Breast epithelium (tissue), 3 donors: ENCODE results near the gene FMNL2.

ENCODE experiments used
- POLR2A ChIP-seq: fragments of 450-650 bp; IDR thresholded peaks from one replicate; pipeline ENCODE4 v1.6.1; 2016; ENCODE audit warnings: antibody characterized with exemption, mild to moderate bottlenecking, moderate library complexity
- POLR2AphosphoS5 ChIP-seq, 3 donors: sonication (generic); formaldehyde crosslinking; IDR thresholded peaks; one replicate each; pipeline ENCODE4 v1.6.1; 2017; ENCODE audit warnings: antibody characterized with exemption in 3 of 3
- TF ChIP-seq, protein P1 (sequence below), 3 donors: fragments of 450-650 bp; IDR thresholded peaks; one replicate each; pipeline ENCODE4 v1.5.1; 2016 to 2017; ENCODE audit warnings: antibody characterized with exemption in 3 of 3, mild to moderate bottlenecking in 3 of 3, moderate library complexity in 3 of 3

DNA sequence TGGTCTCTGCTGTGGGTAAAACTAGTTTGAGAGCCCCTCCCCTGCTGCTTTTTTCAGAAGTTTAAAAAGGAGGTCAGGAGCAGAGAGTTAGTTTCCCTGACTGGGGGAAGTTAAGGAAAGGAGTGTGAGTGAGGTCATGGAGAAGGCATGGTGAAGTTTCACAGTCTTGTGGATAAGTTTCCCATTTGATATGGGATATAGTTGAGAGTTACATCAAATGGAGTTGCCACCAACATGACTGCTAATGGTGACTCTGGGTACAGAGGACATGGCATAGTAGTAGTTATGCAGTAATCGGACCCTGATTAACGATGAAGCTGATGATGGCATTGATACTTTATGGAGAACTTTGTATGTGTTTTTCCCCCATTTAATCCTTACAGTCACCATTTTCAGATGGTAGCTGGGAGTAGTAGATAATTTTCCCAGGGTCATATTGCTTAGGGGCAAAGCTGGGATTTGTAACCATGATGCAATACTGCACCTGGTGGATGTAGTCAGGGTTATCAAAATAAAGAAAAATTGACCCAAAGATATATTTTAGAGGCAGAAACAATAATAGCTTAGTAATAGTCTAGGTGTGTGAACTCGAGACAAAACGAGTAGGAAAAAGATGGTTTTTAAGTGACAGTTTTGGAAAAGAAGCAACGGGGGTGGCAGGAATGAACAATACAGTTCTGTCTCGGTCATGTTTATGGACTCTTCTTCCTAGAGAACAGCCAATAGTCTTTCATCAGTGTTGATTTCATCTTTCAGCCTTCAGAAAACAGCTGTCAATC, 74.6 kb downstream of the FMNL2 start:
- TF ChIP-seq, protein P1, sequence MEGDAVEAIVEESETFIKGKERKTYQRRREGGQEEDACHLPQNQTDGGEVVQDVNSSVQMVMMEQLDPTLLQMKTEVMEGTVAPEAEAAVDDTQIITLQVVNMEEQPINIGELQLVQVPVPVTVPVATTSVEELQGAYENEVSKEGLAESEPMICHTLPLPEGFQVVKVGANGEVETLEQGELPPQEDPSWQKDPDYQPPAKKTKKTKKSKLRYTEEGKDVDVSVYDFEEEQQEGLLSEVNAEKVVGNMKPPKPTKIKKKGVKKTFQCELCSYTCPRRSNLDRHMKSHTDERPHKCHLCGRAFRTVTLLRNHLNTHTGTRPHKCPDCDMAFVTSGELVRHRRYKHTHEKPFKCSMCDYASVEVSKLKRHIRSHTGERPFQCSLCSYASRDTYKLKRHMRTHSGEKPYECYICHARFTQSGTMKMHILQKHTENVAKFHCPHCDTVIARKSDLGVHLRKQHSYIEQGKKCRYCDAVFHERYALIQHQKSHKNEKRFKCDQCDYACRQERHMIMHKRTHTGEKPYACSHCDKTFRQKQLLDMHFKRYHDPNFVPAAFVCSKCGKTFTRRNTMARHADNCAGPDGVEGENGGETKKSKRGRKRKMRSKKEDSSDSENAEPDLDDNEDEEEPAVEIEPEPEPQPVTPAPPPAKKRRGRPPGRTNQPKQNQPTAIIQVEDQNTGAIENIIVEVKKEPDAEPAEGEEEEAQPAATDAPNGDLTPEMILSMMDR (IDR thresholded peaks at IDR 0.05), result no peak
- no peak for TF ChIP-seq POLR2AphosphoS5 (IDR thresholded peaks at IDR 0.05)
- TF ChIP-seq POLR2A, result no peak
